ENCODE data around the gene LRRC70. TPM values are rescaled to one million over a fixed set of nuclear protein-coding genes. Genes with fewer than 3 reads are reported as not detected.

LRRC70 gene, protein sequence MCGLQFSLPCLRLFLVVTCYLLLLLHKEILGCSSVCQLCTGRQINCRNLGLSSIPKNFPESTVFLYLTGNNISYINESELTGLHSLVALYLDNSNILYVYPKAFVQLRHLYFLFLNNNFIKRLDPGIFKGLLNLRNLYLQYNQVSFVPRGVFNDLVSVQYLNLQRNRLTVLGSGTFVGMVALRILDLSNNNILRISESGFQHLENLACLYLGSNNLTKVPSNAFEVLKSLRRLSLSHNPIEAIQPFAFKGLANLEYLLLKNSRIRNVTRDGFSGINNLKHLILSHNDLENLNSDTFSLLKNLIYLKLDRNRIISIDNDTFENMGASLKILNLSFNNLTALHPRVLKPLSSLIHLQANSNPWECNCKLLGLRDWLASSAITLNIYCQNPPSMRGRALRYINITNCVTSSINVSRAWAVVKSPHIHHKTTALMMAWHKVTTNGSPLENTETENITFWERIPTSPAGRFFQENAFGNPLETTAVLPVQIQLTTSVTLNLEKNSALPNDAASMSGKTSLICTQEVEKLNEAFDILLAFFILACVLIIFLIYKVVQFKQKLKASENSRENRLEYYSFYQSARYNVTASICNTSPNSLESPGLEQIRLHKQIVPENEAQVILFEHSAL
- 1 to 10 TPM in 1 of 2 experiments, under 1 TPM in 1; 0.42 to 1.2 TPM for total RNA-seq

DNA sequence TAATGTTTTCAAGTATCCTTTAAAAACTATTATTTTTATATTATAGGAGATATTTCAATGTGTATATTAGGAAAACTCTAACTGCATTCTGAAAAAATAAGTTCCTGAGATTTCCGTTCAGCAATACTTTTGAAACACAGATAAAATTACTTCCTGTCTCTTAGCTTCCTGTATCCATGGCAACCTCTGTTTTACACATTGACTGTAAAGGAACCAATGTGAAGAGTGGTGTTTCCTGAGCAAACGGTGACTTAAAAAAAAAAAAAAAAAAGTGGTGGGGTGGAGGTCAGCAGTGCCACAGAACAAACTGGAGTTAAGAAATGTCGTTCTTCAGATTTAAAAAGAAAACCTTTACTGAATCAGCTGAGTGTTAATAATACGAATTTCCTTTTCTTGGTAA, at the start of gene LRRC70:
LRRC70 (plus strand) TSS at position 280 of the 400 bp plus-strand sequence. CDS start 620 bp downstream, outside the sequence.
- peak within 1 kb of the TSS; percentile 73 for H3K27ac Mint-ChIP-seq
- ATAC-seq (peak; percentile 97), DNase-seq (no peak)
- peaks cover 8% of the 10 kb centered on the region for H3K36me3 Mint-ChIP-seq
- H3K4me1 Mint-ChIP-seq, result peaks cover 26% of the 10 kb centered on the region
- CTCF ChIA-PET, result interaction anchor here (1.5 kb wide), 1 partner anchor 10 kb away, joined by 3 read pairs; no protein-coding TSS in a partner anchor
- H3K9me3 Mint-ChIP-seq (ENCODE audit: low read depth), result no peaks in the 10 kb centered on the region
- peak within 1 kb of the TSS; percentile 30 for H3K4me3 Mint-ChIP-seq
- no peaks in the 10 kb centered on the region for H3K27me3 Mint-ChIP-seq

DNA sequence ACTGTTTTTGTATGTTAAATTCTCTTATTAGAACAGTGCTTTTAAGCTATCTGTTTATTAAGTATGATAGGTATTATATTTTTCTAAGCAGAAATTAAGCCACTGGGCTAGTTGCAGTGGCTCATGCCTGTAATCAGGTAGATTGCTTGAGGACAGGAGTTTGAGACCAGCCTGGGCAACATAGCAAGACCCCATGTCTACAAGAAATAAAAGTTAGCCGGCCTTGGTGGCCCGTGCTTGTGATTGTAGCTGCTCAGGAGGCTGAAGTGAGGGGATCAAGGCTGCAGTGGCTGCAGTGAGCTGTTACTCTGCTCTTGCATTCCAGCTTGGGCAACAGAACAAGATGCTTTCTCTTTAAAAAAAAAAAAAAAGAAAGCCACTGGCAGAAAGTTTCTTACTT, 45.0 kb upstream of the LRRC70 start:
- CTCF ChIA-PET, result interaction anchor here (0.9 kb wide), 1 partner anchor 10 kb away, joined by 3 read pairs; no protein-coding TSS in a partner anchor
- no peak overlapping the region for H3K27ac Mint-ChIP-seq
- ATAC-seq, result no peak
- no peak overlapping the region for H3K4me3 Mint-ChIP-seq
- H3K27me3 Mint-ChIP-seq, result no peaks in the 10 kb centered on the region
- H3K9me3 Mint-ChIP-seq (ENCODE audit: low read depth), result peaks cover under 1% of the 10 kb centered on the region
- peaks cover 6% of the 10 kb centered on the region for H3K4me1 Mint-ChIP-seq
- H3K36me3 Mint-ChIP-seq, result peaks cover 31% of the 10 kb centered on the region
- no peak for DNase-seq

DNA sequence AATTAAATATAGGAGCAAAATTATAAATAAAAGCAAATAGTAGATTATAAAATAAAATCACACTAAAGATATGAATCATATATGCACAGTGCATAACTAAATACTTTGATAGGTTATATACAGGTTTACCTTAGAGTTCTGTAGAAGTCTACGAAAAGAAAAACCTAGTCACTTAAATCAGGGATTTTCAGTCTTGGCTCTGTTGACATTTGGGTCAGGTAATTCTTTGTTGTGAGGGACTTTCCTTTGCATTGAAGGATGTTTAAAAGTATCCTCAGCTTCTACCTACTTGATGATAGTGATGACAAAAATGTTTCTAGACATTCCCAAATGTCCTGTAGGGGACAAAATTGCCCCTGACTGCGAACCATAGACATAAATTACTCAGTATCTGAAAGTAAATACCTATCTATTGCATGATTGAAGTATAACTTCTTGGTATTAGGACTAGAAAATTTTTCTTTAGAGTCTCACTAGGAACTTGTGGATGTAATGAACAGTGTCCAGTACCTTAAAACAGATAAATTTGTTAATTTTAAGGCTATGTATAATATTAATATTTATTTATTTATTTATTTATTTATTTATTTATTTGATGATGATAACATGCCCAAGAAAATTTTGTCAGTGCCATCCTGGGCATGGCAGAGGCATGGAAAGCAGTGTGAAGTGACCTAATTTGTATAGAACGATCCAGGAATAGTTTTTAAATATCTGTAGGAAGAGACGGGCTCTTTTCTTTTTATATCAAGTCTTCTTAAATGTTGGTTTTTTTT, 44.0 kb upstream of the LRRC70 start:
- peaks cover 3% of the 10 kb centered on the region for H3K9me3 Mint-ChIP-seq (ENCODE audit: low read depth)
- ATAC-seq (no peak), DNase-seq (no peak)
- H3K4me1 Mint-ChIP-seq, result peaks cover 9% of the 10 kb centered on the region
- H3K36me3 Mint-ChIP-seq, result peaks cover 38% of the 10 kb centered on the region
- no peaks in the 10 kb centered on the region for H3K27me3 Mint-ChIP-seq
- no peak overlapping the region for H3K4me3 Mint-ChIP-seq
- no peak overlapping the region for H3K27ac Mint-ChIP-seq
- CTCF ChIA-PET, result no interaction called here

DNA sequence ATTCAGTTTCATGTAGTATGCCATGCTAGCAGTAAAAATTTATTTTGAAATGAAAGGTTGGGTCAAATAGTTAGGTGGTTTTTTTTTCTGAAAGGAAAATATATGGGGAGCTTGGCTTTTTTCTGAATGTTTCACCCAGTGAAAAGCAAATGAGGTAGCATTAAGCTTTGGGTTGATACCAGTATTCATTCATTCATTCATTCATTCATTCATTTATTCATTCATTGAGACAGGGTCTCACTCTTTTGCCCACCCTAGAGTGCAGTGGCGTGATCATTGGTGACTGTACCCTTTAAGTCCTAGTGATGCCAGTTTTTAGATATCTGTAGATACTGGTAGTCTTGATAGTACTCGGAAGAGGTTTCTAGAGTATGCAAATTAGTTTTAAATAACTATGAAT, 42.4 kb upstream of the LRRC70 start:
- Mint-ChIP-seq H3K27me3 (no peaks in the 10 kb centered on the region), H3K4me3 (no peak overlapping the region), H3K4me1 (peaks cover 9% of the 10 kb centered on the region), H3K27ac (no peak overlapping the region), H3K9me3 (ENCODE audit: low read depth) (peaks cover 3% of the 10 kb centered on the region), H3K36me3 (peaks cover 38% of the 10 kb centered on the region)
- ATAC-seq (no peak), DNase-seq (no peak)
- CTCF ChIA-PET, result no interaction called here

DNA sequence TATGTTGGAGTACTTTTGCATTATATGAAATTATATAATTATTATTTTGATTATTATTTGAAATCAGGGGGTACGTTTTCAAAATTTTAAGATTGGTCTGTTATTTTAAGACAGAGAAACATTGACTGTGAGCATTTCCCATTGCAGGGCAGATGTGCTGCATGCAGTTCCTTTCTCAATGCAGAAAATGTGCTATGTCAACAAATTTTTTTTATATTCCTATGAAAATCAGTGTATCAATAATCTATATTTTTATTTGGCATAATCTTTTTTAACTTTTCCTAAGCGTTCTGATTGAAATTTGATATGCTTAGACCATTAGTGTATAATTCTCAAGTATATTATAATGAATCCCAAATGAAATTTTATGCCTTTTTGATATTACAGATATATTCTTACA, 41.8 kb upstream of the LRRC70 start:
- peaks cover 3% of the 10 kb centered on the region for H3K9me3 Mint-ChIP-seq (ENCODE audit: low read depth)
- DNase-seq (no peak), ATAC-seq (no peak)
- H3K27me3 Mint-ChIP-seq, result no peaks in the 10 kb centered on the region
- peaks cover 37% of the 10 kb centered on the region for H3K36me3 Mint-ChIP-seq
- no peak overlapping the region for H3K27ac Mint-ChIP-seq
- H3K4me3 Mint-ChIP-seq, result no peak overlapping the region
- CTCF ChIA-PET, result no interaction called here
- peaks cover 9% of the 10 kb centered on the region for H3K4me1 Mint-ChIP-seq

DNA sequence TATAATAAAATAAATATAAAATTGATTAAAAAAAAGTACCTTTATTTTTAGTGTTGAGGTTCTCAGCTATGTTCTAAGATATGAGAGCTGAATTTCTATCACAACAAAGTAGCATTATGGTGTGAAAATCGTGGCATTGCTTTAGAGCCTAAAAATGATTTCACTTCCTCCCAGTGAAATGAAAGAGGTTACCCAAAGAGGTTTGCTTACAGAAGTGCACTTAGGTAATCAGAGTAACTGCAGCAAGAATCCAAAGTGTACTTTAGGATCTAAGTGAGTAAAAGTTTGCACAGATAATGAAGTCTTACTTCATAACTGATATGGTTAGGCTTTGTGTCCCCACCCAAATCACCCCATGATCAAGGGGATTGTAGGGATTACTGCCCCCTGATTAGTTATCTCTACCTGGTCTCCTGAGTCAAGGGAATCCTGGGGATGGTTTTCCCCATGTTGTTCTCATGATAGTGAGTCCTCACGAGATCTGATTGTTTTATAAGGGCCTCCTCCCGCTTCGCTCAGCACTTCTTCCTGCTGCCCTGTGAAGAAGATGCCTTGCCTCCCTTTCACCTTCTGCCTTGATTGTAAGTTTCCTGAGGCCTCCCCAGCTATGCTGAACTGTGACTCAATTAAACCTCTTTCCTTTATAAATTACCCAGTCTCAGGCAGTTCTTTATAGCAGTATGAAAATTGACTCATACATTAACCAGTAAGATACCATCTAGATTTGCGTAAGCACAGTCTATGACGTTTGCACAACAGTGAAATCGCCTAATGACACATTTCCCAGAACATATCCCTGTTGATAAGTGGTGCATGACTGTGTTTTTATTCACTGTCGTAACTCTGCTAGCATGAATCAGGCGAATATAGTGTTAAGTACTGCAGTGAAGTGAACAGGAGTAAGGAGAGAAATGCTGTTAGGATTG, 40.3 kb upstream of the LRRC70 start:
- peaks cover 39% of the 10 kb centered on the region for H3K36me3 Mint-ChIP-seq
- H3K27me3 Mint-ChIP-seq, result no peaks in the 10 kb centered on the region
- no peak for DNase-seq
- CTCF ChIA-PET, result interaction anchor here (0.7 kb wide), 1 partner anchor 49 kb away, joined by 3 read pairs; no protein-coding TSS in a partner anchor
- no peak overlapping the region for H3K27ac Mint-ChIP-seq
- peak; percentile 23 for ATAC-seq
- peaks cover 9% of the 10 kb centered on the region for H3K4me1 Mint-ChIP-seq
- H3K4me3 Mint-ChIP-seq, result no peak overlapping the region
- H3K9me3 Mint-ChIP-seq (ENCODE audit: low read depth), result peaks cover 3% of the 10 kb centered on the region

DNA sequence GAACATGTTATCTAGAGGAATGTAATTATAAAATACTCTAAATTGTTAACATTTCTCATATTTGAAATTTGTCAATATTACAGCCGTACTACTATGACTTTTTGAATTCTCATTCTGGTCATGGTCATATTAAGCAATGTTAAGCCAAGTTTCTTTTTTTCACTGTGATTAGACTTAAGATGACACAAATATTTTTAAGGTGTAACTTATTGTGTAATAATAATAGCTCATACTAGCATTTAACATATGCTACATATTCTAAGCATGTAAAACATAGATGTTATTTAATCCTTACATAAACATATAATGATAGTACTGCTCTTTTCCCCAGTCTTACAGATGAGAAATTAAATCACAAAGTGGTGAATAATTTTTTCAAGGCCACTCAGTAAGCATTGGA, 35.9 kb upstream of the LRRC70 start:
- Mint-ChIP-seq H3K4me1 (peaks cover 9% of the 10 kb centered on the region), H3K9me3 (ENCODE audit: low read depth) (peaks cover 10% of the 10 kb centered on the region), H3K36me3 (peaks cover 50% of the 10 kb centered on the region), H3K27me3 (no peaks in the 10 kb centered on the region), H3K4me3 (no peak overlapping the region), H3K27ac (no peak overlapping the region)
- no peak for ATAC-seq
- CTCF ChIA-PET, result no interaction called here
- DNase-seq, result no peak

DNA sequence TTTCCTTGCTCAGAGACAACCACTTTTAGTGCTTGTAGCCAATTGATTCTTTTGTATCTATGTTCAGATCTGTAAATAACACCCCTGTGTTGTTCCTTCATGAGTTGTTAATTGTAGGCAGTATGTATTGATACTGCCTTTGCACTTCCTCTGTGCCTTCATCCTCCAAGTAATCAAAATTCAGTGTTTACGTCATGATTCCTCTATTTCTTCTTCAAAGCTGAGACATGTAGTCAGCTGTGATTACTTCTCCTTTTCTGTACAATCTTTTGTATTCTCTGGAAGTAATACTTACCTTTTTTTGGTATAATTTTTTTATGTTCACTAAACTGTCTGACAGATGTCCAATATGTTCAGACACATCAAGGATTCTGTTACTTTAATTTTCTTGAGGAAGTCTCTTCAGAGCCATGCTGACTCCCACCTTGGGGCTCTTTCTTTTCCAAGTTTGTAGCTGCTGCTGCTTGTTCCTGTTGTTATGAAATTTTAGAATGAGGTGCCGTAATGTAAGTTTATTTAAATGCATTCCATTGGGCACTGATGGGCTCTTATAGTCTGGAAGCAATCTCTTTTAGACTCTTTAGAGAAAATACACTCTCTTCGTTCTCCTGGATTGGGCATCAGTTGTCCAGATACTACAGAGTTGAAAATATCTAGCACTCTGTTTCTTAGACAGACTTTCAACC, 30.5 kb upstream of the LRRC70 start:
- Mint-ChIP-seq H3K4me1 (no peaks in the 10 kb centered on the region), H3K36me3 (peaks cover 29% of the 10 kb centered on the region), H3K27me3 (no peaks in the 10 kb centered on the region), H3K27ac (no peak overlapping the region), H3K4me3 (no peak overlapping the region), H3K9me3 (ENCODE audit: low read depth) (peaks cover 7% of the 10 kb centered on the region)
- CTCF ChIA-PET, result no interaction called here
- no peak for ATAC-seq
- no peak for DNase-seq

DNA sequence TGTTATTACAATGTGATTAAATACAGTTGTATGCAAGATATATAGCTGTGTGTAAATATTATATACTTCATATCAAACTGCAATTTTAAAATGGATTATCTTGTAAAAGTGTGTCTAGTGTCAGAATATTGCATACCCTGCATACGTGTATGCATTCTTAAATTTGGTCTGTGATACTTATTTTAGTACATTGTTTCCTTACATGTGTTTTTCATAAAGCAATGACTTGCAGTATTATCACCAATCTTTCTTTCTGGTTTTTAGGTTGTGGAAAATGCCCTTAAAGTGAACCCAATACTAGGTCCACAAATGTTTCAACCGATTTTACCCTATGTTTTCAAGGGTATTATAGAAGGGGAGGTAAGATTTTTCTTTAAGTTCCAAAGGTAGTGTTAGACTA, 28.5 kb upstream of the LRRC70 start:
- CTCF ChIA-PET, result no interaction called here
- no peaks in the 10 kb centered on the region for H3K4me1 Mint-ChIP-seq
- DNase-seq (no peak), ATAC-seq (no peak)
- H3K9me3 Mint-ChIP-seq (ENCODE audit: low read depth), result no peaks in the 10 kb centered on the region
- peaks cover 15% of the 10 kb centered on the region for H3K36me3 Mint-ChIP-seq
- no peak overlapping the region for H3K4me3 Mint-ChIP-seq
- no peaks in the 10 kb centered on the region for H3K27me3 Mint-ChIP-seq
- no peak overlapping the region for H3K27ac Mint-ChIP-seq

DNA sequence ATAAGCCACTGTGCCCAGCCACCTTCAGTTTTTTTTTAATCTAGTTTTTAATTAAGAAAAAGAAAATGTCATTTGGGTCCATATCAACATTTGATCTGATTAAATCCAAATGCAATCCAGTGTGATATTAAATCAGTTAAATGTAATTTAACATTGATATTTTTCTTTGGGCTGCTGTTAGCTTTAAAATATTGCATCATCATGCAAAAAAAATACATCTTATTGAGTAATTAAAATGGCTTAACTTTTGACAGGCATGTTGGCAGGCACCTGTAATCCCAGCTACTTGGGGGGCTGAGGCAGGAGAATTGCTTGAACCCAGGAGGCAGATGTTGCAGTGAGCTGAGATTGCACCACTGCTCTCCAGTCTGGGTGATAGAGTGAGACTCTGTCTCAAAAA, 22.7 kb upstream of the LRRC70 start:
- DNase-seq (no peak), ATAC-seq (no peak)
- H3K27ac Mint-ChIP-seq, result no peak overlapping the region
- H3K36me3 Mint-ChIP-seq, result peaks cover 20% of the 10 kb centered on the region
- no peak overlapping the region for H3K4me3 Mint-ChIP-seq
- H3K9me3 Mint-ChIP-seq (ENCODE audit: low read depth), result no peaks in the 10 kb centered on the region
- H3K4me1 Mint-ChIP-seq, result no peaks in the 10 kb centered on the region
- no peaks in the 10 kb centered on the region for H3K27me3 Mint-ChIP-seq
- CTCF ChIA-PET, result no interaction called here

DNA sequence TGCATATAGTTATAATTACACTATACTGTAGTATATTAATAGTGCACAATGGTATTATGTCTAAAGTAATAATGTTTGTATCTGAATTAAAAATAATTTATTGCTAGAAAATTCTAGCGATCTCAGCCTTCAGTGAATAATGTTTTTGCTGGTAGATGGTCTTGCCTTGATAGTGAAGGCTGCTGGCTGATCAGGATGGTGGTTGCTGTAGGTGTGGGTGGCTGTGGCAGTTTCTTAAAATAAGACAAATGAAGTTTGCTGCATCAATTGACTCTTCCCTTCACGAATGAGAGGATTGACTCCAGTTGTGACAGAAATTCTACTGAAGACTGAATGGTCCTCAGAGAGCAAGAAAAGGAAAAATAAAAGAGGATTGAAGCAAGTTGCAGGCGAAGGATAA, 19.7 kb upstream of the LRRC70 start:
- Mint-ChIP-seq H3K36me3 (peaks cover 21% of the 10 kb centered on the region), H3K27ac (no peak overlapping the region), H3K4me3 (no peak overlapping the region), H3K27me3 (no peaks in the 10 kb centered on the region), H3K4me1 (no peaks in the 10 kb centered on the region), H3K9me3 (ENCODE audit: low read depth) (no peaks in the 10 kb centered on the region)
- ATAC-seq (no peak), DNase-seq (no peak)
- CTCF ChIA-PET, result no interaction called here

DNA sequence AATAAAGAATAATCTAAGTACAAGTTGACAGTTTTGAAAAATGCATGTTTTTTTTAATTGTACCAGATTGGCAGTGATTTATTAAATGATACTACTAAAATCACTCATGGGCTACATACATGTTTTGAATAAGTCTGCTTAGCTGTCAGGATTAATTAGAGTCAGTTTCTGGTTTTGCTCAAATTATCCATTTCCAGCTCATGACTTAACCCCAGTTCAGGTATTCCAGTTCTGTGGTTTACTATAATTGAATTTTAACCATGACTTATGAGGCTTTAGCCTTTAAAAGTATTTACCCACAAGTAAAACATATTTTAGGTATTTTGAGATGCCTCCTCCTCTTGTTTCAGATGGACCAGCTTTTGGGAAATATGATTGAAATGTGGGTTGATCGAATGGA, 17.8 kb upstream of the LRRC70 start:
- H3K36me3 Mint-ChIP-seq, result peaks cover 30% of the 10 kb centered on the region
- H3K27me3 Mint-ChIP-seq, result no peaks in the 10 kb centered on the region
- no peaks in the 10 kb centered on the region for H3K4me1 Mint-ChIP-seq
- H3K4me3 Mint-ChIP-seq, result no peak overlapping the region
- H3K27ac Mint-ChIP-seq, result no peak overlapping the region
- peaks cover 2% of the 10 kb centered on the region for H3K9me3 Mint-ChIP-seq (ENCODE audit: low read depth)
- ATAC-seq (no peak), DNase-seq (no peak)
- CTCF ChIA-PET, result interaction anchor here (1.1 kb wide), 1 partner anchor 17 kb away, joined by 3 read pairs; no protein-coding TSS in a partner anchor
